Activated CD4-positive, alpha-beta T cell treated with anti-CD3 and anti-CD28 coated beads for 24 hours (primary cell): ENCODE measurements around the gene PLEKHG4B.
"Not testable (repeated sequence)": the region's sequence is repeated elsewhere in the genome, so short reads cannot be mapped to it uniquely, and the experiment has no call there.

Experiments
- DNase-seq, 2 donors: peaks; one replicate each; pipeline ENCODE4 v3.0.0-alpha.2; 2020; ENCODE audit warnings: low read depth in 2 of 2

PLEKHG4B gene

GRCh38 chr5:222951-223715 lies 131.2 kb downstream of the PLEKHG4B start:
- DNase-seq = not testable (repeated sequence)

- DNase-seq = no peak
These were observed 131.8 kb downstream of the PLEKHG4B start for GRCh38 chr5:223791-224190.

GRCh38 chr5:225334-225733 lies 133.4 kb downstream of the PLEKHG4B start:
- DNase-seq = no peak

DNA sequence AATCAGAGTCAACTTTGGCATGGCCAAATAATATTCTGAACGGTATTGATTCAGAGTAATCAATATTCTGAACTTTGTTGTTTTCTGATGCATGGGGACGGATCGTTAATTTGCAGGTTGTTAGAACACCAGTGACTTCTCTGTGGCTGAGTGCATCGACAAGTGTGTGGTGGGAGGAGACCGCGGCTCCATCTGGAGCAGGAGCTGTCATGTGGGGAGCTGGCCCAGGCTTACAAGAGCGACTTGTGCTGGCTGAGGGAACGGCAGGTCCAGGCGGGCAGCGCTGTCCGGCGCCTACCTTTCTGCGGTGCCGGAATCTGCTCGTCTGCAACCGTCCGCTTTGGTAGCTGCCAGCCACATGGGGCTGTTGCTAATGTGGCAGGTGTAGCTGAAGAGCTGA lies 135.4 kb downstream of the PLEKHG4B start:
- DNase-seq = not testable (repeated sequence)

GRCh38 chr5:228886-229285 lies 136.9 kb downstream of the PLEKHG4B start:
- DNase-seq = no peak

DNA sequence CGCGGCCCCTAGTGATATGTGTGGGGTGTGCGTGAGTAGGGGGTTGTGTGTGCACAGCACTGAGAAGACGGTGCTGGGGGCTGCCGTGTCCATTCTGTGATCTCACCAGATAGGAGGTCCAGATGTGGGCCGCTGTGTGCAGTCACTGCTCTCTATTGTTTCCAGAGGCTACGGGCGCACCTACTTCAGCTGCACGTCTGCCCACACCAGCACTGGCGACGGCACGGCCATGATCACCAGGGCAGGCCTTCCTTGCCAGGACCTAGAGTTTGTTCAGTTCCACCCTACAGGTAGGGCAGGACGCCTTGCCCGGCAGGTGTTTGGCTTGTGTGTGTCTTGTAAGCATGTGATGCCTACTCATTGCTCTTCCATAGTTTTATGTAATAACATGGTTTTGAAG lies 138.7 kb downstream of the PLEKHG4B start:
- DNase-seq = no peak

GRCh38 chr5:231661-232060 lies 139.7 kb downstream of the PLEKHG4B start:
- DNase-seq = no peak

DNA sequence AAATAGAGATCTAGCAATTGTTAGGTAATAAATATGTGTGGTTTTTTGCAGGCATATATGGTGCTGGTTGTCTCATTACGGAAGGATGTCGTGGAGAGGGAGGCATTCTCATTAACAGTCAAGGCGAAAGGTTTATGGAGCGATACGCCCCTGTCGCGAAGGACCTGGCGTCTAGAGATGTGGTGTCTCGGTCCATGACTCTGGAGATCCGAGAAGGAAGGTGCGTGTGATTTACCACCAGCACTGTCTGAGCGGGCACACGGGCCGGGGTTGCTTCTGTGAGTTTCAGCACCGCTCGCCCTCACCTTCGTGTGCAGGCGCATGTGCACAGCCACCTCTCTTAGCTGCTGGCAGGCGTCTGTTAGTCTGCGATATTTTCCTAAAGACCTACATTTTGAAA lies 141.5 kb downstream of the PLEKHG4B start:
- not testable (repeated sequence) for DNase-seq

GRCh38 chr5:234450-234849 lies 142.5 kb downstream of the PLEKHG4B start:
- DNase-seq = no peak

- not testable (repeated sequence) for DNase-seq
These were observed 143.6 kb downstream of the PLEKHG4B start for GRCh38 chr5:235527-235926.

DNA sequence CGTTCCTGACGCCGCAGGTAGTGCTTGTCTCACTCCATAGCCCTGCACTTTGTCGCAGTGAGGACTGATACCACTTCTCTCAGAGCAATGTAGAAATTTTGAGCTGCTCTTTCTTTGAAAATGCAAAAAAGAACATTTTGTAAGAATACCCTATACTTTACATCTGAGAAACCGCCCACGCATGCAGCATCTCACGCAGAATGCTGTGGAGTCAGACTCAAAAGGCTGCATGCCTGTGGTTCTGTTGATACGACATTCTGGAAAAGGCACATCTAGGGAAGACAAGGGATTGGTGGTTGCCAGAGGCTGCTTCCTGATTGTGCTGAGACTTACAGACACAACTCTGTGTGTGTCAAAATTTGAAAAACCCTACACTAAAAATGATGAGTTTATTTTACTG lies 146.0 kb downstream of the PLEKHG4B start:
- not testable (repeated sequence) for DNase-seq
